ENCODE data around the gene HOXC13. TPM values are rescaled to one million over a fixed set of nuclear protein-coding genes. Genes with fewer than 3 reads are reported as not detected.

The HOXC13 gene
- total and polyA plus RNA-seq, 9 of the 15 experiments (the other 6 are each of a cell fraction or from before 2014, with no cell fraction given): 0.03 to 0.29 (median 0.17) TPM; not detected in 2

DNA sequence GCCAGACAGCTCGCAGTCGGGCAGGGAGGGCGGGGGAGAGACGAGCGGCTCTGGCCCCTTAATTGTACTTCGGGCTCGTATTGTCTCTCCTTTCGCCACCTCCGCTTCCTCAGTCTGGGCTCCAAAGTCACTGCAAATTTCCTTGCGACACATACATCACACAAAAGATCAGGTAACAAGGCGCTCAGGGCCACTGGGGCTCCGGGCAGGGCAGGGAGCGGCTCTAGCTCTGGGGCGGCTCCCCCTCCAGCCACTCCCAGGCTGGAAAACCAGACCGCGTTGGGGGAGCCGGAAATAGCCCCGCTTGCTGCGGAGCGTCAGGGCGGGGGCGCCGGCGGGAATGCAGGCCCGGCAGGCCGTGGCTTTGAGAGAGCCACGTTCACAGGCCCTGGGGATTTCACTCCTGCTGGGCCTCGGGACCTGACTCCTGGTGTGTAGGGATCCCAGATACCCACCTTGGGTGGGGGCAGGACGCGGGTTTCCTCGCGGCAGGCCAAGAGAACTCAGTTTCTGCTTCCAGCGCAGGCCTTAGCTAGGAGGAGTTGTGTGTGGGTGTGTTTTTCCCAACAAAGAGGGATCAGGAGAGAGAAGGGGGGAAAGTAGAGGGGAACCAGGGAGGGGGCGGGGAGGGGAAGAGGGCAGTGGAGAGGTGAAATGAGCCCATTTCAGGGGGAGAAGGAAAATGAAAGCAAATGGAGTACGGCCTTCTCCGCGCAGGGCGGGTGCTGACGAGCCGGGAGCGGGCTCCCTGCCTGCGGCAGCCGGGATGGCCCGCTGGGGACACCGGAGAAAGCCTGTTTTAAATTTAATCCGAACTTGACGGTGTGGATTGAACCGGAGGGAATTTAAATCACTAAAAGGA, 57.0 kb downstream of the HOXC13 start (continued):
- peak; percentile 80 for TF ChIP-seq EGR1 (conservative IDR thresholded peaks at IDR 0.05)
- TF ChIP-seq ATF1 (CRISPR knock-in tag; IDR thresholded peaks at IDR 0.05): no peak
- TF ChIP-seq ATF1 (tag; IDR thresholded peaks at IDR 0.05): peak; percentile 50
- TF ChIP-seq ARHGAP35 (IDR thresholded peaks at IDR 0.05; ENCODE audit: partially characterized antibody): no peak
- TF ChIP-seq, protein P1, sequence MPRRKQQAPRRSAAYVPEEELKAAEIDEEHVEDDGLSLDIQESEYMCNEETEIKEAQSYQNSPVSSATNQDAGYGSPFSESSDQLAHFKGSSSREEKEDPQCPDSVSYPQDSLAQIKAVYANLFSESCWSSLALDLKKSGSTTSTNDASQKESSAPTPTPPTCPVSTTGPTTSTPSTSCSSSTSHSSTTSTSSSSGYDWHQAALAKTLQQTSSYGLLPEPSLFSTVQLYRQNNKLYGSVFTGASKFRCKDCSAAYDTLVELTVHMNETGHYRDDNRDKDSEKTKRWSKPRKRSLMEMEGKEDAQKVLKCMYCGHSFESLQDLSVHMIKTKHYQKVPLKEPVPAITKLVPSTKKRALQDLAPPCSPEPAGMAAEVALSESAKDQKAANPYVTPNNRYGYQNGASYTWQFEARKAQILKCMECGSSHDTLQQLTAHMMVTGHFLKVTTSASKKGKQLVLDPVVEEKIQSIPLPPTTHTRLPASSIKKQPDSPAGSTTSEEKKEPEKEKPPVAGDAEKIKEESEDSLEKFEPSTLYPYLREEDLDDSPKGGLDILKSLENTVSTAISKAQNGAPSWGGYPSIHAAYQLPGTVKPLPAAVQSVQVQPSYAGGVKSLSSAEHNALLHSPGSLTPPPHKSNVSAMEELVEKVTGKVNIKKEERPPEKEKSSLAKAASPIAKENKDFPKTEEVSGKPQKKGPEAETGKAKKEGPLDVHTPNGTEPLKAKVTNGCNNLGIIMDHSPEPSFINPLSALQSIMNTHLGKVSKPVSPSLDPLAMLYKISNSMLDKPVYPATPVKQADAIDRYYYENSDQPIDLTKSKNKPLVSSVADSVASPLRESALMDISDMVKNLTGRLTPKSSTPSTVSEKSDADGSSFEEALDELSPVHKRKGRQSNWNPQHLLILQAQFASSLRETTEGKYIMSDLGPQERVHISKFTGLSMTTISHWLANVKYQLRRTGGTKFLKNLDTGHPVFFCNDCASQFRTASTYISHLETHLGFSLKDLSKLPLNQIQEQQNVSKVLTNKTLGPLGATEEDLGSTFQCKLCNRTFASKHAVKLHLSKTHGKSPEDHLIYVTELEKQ (CRISPR knock-in tag; IDR thresholded peaks at IDR 0.05): no peak
- TF ChIP-seq, protein P2, sequence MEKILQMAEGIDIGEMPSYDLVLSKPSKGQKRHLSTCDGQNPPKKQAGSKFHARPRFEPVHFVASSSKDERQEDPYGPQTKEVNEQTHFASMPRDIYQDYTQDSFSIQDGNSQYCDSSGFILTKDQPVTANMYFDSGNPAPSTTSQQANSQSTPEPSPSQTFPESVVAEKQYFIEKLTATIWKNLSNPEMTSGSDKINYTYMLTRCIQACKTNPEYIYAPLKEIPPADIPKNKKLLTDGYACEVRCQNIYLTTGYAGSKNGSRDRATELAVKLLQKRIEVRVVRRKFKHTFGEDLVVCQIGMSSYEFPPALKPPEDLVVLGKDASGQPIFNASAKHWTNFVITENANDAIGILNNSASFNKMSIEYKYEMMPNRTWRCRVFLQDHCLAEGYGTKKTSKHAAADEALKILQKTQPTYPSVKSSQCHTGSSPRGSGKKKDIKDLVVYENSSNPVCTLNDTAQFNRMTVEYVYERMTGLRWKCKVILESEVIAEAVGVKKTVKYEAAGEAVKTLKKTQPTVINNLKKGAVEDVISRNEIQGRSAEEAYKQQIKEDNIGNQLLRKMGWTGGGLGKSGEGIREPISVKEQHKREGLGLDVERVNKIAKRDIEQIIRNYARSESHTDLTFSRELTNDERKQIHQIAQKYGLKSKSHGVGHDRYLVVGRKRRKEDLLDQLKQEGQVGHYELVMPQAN (IDR thresholded peaks at IDR 0.05; ENCODE audit: borderline replicate concordance): peak; percentile 68; the same call in 1 of the 2 replicates
- TF ChIP-seq FOXP1 (CRISPR knock-in tag; IDR thresholded peaks at IDR 0.05): peak; percentile 51
- no peak for TF ChIP-seq MAFF (IDR thresholded peaks at IDR 0.05; ENCODE audit: low read length)
- no peak for TF ChIP-seq ARID2 (IDR thresholded peaks at IDR 0.05)
- TF ChIP-seq SNRNP70 (optimal IDR thresholded peaks at IDR 0.05; ENCODE audit: low read depth, low read length): no peak
- TF ChIP-seq CREM (IDR thresholded peaks at IDR 0.05; ENCODE audit: low read depth): peak; percentile 32; the same call in 1 of the 2 replicates
- TF ChIP-seq, protein P3, sequence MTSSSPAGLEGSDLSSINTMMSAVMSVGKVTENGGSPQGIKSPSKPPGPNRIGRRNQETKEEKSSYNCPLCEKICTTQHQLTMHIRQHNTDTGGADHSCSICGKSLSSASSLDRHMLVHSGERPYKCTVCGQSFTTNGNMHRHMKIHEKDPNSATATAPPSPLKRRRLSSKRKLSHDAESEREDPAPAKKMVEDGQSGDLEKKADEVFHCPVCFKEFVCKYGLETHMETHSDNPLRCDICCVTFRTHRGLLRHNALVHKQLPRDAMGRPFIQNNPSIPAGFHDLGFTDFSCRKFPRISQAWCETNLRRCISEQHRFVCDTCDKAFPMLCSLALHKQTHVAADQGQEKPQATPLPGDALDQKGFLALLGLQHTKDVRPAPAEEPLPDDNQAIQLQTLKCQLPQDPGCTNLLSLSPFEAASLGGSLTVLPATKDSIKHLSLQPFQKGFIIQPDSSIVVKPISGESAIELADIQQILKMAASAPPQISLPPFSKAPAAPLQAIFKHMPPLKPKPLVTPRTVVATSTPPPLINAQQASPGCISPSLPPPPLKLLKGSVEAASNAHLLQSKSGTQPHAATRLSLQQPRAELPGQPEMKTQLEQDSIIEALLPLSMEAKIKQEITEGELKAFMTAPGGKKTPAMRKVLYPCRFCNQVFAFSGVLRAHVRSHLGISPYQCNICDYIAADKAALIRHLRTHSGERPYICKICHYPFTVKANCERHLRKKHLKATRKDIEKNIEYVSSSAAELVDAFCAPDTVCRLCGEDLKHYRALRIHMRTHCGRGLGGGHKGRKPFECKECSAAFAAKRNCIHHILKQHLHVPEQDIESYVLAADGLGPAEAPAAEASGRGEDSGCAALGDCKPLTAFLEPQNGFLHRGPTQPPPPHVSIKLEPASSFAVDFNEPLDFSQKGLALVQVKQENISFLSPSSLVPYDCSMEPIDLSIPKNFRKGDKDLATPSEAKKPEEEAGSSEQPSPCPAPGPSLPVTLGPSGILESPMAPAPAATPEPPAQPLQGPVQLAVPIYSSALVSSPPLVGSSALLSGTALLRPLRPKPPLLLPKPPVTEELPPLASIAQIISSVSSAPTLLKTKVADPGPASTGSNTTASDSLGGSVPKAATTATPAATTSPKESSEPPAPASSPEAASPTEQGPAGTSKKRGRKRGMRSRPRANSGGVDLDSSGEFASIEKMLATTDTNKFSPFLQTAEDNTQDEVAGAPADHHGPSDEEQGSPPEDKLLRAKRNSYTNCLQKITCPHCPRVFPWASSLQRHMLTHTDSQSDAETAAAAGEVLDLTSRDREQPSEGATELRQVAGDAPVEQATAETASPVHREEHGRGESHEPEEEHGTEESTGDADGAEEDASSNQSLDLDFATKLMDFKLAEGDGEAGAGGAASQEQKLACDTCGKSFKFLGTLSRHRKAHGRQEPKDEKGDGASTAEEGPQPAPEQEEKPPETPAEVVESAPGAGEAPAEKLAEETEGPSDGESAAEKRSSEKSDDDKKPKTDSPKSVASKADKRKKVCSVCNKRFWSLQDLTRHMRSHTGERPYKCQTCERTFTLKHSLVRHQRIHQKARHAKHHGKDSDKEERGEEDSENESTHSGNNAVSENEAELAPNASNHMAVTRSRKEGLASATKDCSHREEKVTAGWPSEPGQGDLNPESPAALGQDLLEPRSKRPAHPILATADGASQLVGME (CRISPR knock-in tag; IDR thresholded peaks at IDR 0.05): no peak
- TF ChIP-seq C11orf30 (IDR thresholded peaks at IDR 0.05; ENCODE audit: low read depth): no peak
- no peak for TF ChIP-seq BHLHE40 (IDR thresholded peaks at IDR 0.05; ENCODE audit: low read length)
- TF ChIP-seq ELF2 (CRISPR knock-in tag; IDR thresholded peaks at IDR 0.05): peak; percentile 61; the same call in 1 of the 2 replicates
- TF ChIP-seq HNRNPH1 (optimal IDR thresholded peaks at IDR 0.05; ENCODE audit: low read depth, low read length): no peak

Measured in K562 (cell line).